Thyroid gland (tissue), 4 donors: Measurements from ENCODE around the gene SNAP91. TPM values are rescaled to one million over a fixed set of nuclear protein-coding genes. Genes with fewer than 3 reads are reported as not detected.
"Not testable (repeated sequence)": the region's sequence is repeated elsewhere in the genome, so short reads cannot be mapped to it uniquely, and the experiment has no call there.

Experiments
- DNase-seq, 2 donors: peaks; one replicate each; pipeline ENCODE4 v3.0.0-alpha.2; 2019
- H3K27ac ChIP-seq, 3 donors: fragments of 200-600 bp; sonication (generic); 1 replicate in 2 of 3; 2 replicates in 1 of 3; pipeline ENCODE4 v1.5.1; 2016 to 2019; ENCODE audit warnings: mild to moderate bottlenecking in 1 of 3, moderate library complexity in 1 of 3
- H3K27me3 ChIP-seq: fragments of 200-600 bp; sonication (generic); one replicate; pipeline ENCODE4 v1.5.1; 2019
- H3K36me3 ChIP-seq, 2 donors: fragments of 200-600 bp; sonication (generic); one replicate each; pipeline ENCODE4 v1.5.1; 2016 to 2019
- H3K4me1 ChIP-seq, 2 donors: fragments of 200-600 bp; sonication (generic); one replicate each; pipeline ENCODE4 v1.5.1; 2017 to 2019
- H3K4me3 ChIP-seq, 3 donors: fragments of 200-600 bp; sonication (generic); replicated peaks in 1 of 3; 1 replicate in 2 of 3; 2 replicates in 1 of 3; pipeline ENCODE4 v1.5.1; 2016; ENCODE audit warnings: mild to moderate bottlenecking in 1 of 3
- H3K9me3 ChIP-seq: fragments of 200-600 bp; sonication (generic); one replicate; pipeline ENCODE4 v1.5.1; 2017
- CTCF ChIP-seq, 6 experiments: fragments of 200-600 bp in 3 of 6; fragments of 450-650 bp in 3 of 6; sonication (generic) in 3 of 6; IDR thresholded peaks; one replicate each; pipeline ENCODE4 v1.5.1; 2016 to 2019; ENCODE audit warnings: antibody characterized with exemption in 6 of 6, mild to moderate bottlenecking in 2 of 6, inconsistent platforms in 1 of 6, moderate library complexity in 1 of 6
- POLR2A ChIP-seq, 2 donors: fragments of 450-650 bp; IDR thresholded peaks; one replicate each; pipeline ENCODE4 v1.6.1; 2017; ENCODE audit warnings: antibody characterized with exemption in 2 of 2, mild to moderate bottlenecking in 2 of 2, moderate library complexity in 1 of 2
- WGBS, 2 donors: methylation state at CpG; one replicate each; pipeline ENCODE4 v1.1.5; 2017; 5-methylcytosine and 5-hydroxymethylcytosine counted together
- intact Hi-C: fragments of 100-400 bp; cut with DNase I; formaldehyde crosslinking; loops from one replicate; pipeline ENCODE4 v1.15.1; 2023
- total RNA-seq, 4 donors: library from RNA; depleted of rRNA; stranded (reverse); fragments of >200 nt; gene quantifications; one replicate each; pipeline ENCODE4 v1.2.3, GENCODE V29; 2016

SNAP91 gene
- total RNA-seq = 1 to 10 TPM in 3 of 4 donors, under 1 TPM in 1; 0.50 to 3.4 (median 1.8) TPM

DNA sequence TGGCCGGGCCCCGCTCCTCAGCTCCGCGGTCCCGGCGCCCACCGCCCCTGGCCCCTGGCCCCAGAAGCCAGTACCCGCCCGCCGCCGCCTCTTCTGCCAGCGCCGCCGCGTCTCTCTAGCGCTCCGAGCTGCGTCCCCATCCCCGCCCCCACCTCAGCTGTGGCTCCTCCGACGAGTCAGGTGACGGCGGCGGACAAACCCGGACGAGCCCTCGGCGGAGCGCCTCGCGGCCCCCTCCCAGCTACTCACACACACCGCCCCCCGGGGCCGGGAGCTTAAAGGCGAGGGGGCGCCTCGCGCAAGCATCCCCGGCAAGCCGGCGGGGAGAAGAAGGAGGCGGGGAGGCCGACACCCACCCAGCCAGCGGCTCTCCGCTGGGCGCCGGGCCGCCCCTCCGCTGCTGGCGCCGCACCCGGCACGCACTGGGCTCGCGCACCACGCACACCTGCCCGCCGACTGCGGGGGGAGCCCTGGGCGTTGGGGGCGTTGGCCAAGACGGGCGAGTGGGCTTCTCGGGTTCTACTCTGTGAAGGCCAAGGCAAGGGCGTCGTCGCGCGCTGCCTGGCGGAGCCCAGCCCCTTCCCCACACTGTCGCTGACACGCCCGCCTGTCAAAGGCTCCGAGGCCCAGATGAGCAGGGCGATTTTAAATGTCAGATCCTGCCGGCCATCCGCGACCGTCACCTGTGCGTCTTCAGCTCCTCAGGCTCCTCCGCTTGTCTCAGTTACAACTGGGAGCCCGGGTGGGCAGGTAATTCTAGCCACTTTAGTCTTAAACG, at the start of gene SNAP91:
Gene SNAP91, minus strand, starts transcription at position 132 of the 778 bp plus-strand sequence. CDS start 1,174 bp downstream, outside the sequence.
- intact Hi-C loops = no loop called here
- H3K9me3 ChIP-seq = no peaks in the 10 kb centered on the region
- peaks cover 4 to 16% of the 10 kb centered on the region in 2 donors for H3K4me1 ChIP-seq
- H3K27me3 ChIP-seq = no peaks in the 10 kb centered on the region
- H3K36me3 ChIP-seq = no peaks in the 10 kb centered on the region
- DNase-seq = peak; percentile 33 to 37
- WGBS, 2 donors = 0 to 7% methylated on average over 20 to 32 of the region's 83 CpGs
- TF ChIP-seq CTCF (IDR thresholded peaks at IDR 0.05) (no peak), POLR2A (IDR thresholded peaks at IDR 0.05) (peak in 1 of 2 donors; percentile 18)
- peak within 1 kb of the TSS in 2 of 3 donors; percentile 35 to 41 for H3K4me3 ChIP-seq
- H3K27ac ChIP-seq = no peak within 1 kb of the TSS

GRCh38 chr6:83758533-83758932, 49.6 kb upstream of the SNAP91 start:
- DNase-seq = no peak
- H3K4me3 ChIP-seq = no peak overlapping the region
- no peaks in the 10 kb centered on the region for H3K27me3 ChIP-seq

DNA sequence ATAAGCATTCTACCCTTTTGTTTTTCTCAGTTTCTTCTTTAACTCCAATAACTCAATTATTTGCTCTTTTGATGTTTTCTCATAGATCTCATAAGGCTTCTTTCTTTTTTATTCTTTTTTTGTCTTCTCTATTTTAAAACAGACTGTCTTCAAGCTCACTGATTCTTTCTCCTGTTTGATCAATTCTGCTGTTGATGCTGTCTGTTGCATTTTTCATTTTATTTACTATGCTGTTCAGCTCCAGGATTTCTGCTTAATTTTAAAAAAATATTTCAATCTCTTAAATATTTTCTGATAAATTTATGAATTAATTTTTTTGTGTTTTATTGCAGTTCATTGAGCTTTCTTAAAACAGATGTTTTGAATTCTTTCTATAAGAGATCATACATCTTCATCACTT, 48.1 kb upstream of the SNAP91 start:
- Histone ChIP-seq H3K4me3 (no peak overlapping the region), H3K27me3 (no peaks in the 10 kb centered on the region), H3K4me1 (no peaks in the 10 kb centered on the region), H3K9me3 (no peaks in the 10 kb centered on the region), H3K27ac (no peak overlapping the region), H3K36me3 (no peaks in the 10 kb centered on the region)
- TF ChIP-seq POLR2A (IDR thresholded peaks at IDR 0.05) = no peak
- TF ChIP-seq CTCF (IDR thresholded peaks at IDR 0.05) = no peak
- intact Hi-C loops = no loop called here
- no peak for DNase-seq

More at GRCh38 chr6:83758533-83758932, 49.6 kb upstream of the SNAP91 start:
- TF ChIP-seq CTCF (IDR thresholded peaks at IDR 0.05) (no peak), POLR2A (IDR thresholded peaks at IDR 0.05) (no peak)
- intact Hi-C loops = no loop called here
- Histone ChIP-seq H3K4me1 (no peaks in the 10 kb centered on the region), H3K36me3 (no peaks in the 10 kb centered on the region), H3K27ac (no peak overlapping the region), H3K9me3 (no peaks in the 10 kb centered on the region)

- Histone ChIP-seq H3K4me1 (no peaks in the 10 kb centered on the region), H3K36me3 (no peaks in the 10 kb centered on the region), H3K4me3 (no peak overlapping the region), H3K27ac (no peak overlapping the region), H3K9me3 (no peaks in the 10 kb centered on the region), H3K27me3 (no peaks in the 10 kb centered on the region)
- intact Hi-C loops = no loop called here
- TF ChIP-seq POLR2A (IDR thresholded peaks at IDR 0.05) (no peak), CTCF (IDR thresholded peaks at IDR 0.05) (no peak)
- DNase-seq = no peak
- 90% methylated on average over 2 of the region's 2 CpGs for WGBS, 2 donors
Measured at GRCh38 chr6:83756565-83756964, 47.7 kb upstream of the SNAP91 start.

GRCh38 chr6:83752375-83752774, 43.5 kb upstream of the SNAP91 start:
- DNase-seq, H3K36me3 ChIP-seq, intact Hi-C loops, H3K9me3 ChIP-seq, H3K4me1 ChIP-seq, H3K27me3 ChIP-seq, H3K4me3 ChIP-seq, H3K27ac ChIP-seq: not testable (repeated sequence)
- WGBS, 2 donors = 87 to 91% methylated on average over 5 of the region's 5 CpGs
